ENCODE results near the gene FUT9.
"Not testable (repeated sequence)": the region's sequence is repeated elsewhere in the genome, so short reads cannot be mapped to it uniquely, and the experiment has no call there.

FUT9 gene

DNA sequence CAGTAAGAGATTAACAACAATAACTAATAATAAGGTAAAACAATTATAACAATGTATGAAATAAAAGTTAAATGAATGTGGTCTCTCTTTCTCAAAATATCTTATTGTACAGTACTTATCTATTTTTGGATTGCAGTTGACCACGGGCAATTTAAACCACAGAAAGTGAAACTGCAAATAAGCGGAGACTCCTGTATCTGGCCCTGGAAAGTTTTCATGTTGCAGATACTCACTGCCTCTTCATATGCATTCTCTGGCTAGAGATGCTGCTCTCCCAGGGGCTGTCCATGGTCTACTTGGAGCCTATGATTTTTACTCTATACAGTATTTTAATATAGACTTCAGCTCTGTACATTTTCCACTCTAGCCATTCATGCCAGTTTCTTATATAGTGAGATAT is 230.8 kb downstream of the FUT9 start:
- no peak overlapping the region for H3K9ac ChIP-seq (ENCODE audit: low read depth in 1 of 2, low read length in 2 of 2)
- no peaks in the 10 kb centered on the region for H3K9me3 ChIP-seq (ENCODE audit: control insufficient read depth in 1 of 2, low read length in 2 of 2)
- H3K27ac ChIP-seq (ENCODE audit: low read depth, low read length): no peak overlapping the region
- H3K27me3 ChIP-seq (ENCODE audit: control insufficient read depth in 1 of 2, insufficient read depth in 2 of 2, low read length in 2 of 2): no peaks in the 10 kb centered on the region
- no peaks in the 10 kb centered on the region for H3K36me3 ChIP-seq (ENCODE audit: control insufficient read depth in 1 of 2, insufficient read depth in 2 of 2, low read length in 2 of 2)
- H3K4me3 ChIP-seq (ENCODE audit: low read depth in 1 of 2, low read length in 2 of 2): no peak overlapping the region
- H3K4me1 ChIP-seq (ENCODE audit: control insufficient read depth in 1 of 2, insufficient read depth in 2 of 2, low read length in 2 of 2): no peaks in the 10 kb centered on the region

GRCh38 chr6:96249755-96250154 is 234.0 kb downstream of the FUT9 start:
- no peak overlapping the region for H3K4me3 ChIP-seq (ENCODE audit: low read depth in 1 of 2, low read length in 2 of 2)
- no peaks in the 10 kb centered on the region for H3K36me3 ChIP-seq (ENCODE audit: control insufficient read depth in 1 of 2, insufficient read depth in 2 of 2, low read length in 2 of 2)
- H3K27me3 ChIP-seq (ENCODE audit: control insufficient read depth in 1 of 2, insufficient read depth in 2 of 2, low read length in 2 of 2): no peaks in the 10 kb centered on the region
- no peaks in the 10 kb centered on the region for H3K4me1 ChIP-seq (ENCODE audit: control insufficient read depth in 1 of 2, insufficient read depth in 2 of 2, low read length in 2 of 2)
- no peak overlapping the region for H3K27ac ChIP-seq (ENCODE audit: low read depth, low read length)
- no peak overlapping the region for H3K9ac ChIP-seq (ENCODE audit: low read depth in 1 of 2, low read length in 2 of 2)
- H3K9me3 ChIP-seq (ENCODE audit: control insufficient read depth in 1 of 2, low read length in 2 of 2): no peaks in the 10 kb centered on the region

DNA sequence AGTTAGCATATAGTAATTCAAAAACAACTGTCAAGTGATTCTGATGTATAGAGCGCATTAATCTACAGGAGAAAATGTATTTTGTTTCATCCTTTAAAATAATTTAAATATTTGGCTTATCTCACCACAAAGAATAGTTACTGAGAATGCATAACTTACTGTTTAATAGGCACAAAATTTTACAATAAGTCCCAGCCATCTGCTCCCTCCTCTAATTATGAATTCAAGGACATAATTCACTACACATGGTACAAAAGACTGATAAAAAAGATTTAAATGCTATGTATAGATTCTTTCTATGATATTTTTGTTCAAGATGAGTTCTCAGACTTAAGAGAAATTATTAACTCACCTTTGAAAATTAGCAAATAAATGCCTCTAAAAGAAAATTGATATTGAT is 242.0 kb downstream of the FUT9 start:
- Histone ChIP-seq H3K9me3 (ENCODE audit: control insufficient read depth in 1 of 2, low read length in 2 of 2) (no peaks in the 10 kb centered on the region), H3K4me3 (ENCODE audit: low read depth in 1 of 2, low read length in 2 of 2) (no peak overlapping the region), H3K36me3 (ENCODE audit: control insufficient read depth in 1 of 2, insufficient read depth in 2 of 2, low read length in 2 of 2) (no peaks in the 10 kb centered on the region), H3K27me3 (ENCODE audit: control insufficient read depth in 1 of 2, insufficient read depth in 2 of 2, low read length in 2 of 2) (no peaks in the 10 kb centered on the region), H3K27ac (ENCODE audit: low read depth, low read length) (no peak overlapping the region), H3K4me1 (ENCODE audit: control insufficient read depth in 1 of 2, insufficient read depth in 2 of 2, low read length in 2 of 2) (no peaks in the 10 kb centered on the region), H3K9ac (ENCODE audit: low read depth in 1 of 2, low read length in 2 of 2) (no peak overlapping the region)

- not testable (repeated sequence) for H3K4me3 ChIP-seq (ENCODE audit: low read depth in 1 of 2, low read length in 2 of 2); H3K27me3 ChIP-seq (ENCODE audit: control insufficient read depth in 1 of 2, insufficient read depth in 2 of 2, low read length in 2 of 2); H3K9ac ChIP-seq (ENCODE audit: low read depth in 1 of 2, low read length in 2 of 2); H3K36me3 ChIP-seq (ENCODE audit: control insufficient read depth in 1 of 2, insufficient read depth in 2 of 2, low read length in 2 of 2); H3K27ac ChIP-seq (ENCODE audit: low read depth, low read length); H3K9me3 ChIP-seq (ENCODE audit: control insufficient read depth in 1 of 2, low read length in 2 of 2); H3K4me1 ChIP-seq (ENCODE audit: control insufficient read depth in 1 of 2, insufficient read depth in 2 of 2, low read length in 2 of 2)
These were observed 245.1 kb downstream of the FUT9 start for GRCh38 chr6:96260787-96261430.

All from duodenal mucosa (tissue), 2 donors.